ENCODE measurements around the gene SLK. TPM values are rescaled to one million over a fixed set of nuclear protein-coding genes. Genes with fewer than 3 reads are reported as not detected.

SLK gene
- total and polyA plus RNA-seq, 7 donors, result 15.5 to 48.6 (median 36.6) TPM

- Histone ChIP-seq H3K27me3 (ENCODE audit: insufficient read depth in 3 of 3, low read length in 2 of 3) (no peaks in the 10 kb centered on the region), H3K36me3 (ENCODE audit: insufficient read depth in 1 of 2, low read depth in 1 of 2) (no peaks in the 10 kb centered on the region), H3K4me3 (no peak overlapping the region), H3K27ac (no peak overlapping the region), H3K9me3 (no peaks in the 10 kb centered on the region), H3K4me1 (no peaks in the 10 kb centered on the region)
- TF ChIP-seq CTCF (IDR thresholded peaks at IDR 0.05), result no peak
- ATAC-seq (no peak), DNase-seq (no peak)
- 38 to 46% (median 42%) methylated on average over 8 of the region's 8 CpGs for WGBS, 3 donors
- intact Hi-C loops (cut with DNase I), result loop anchor here (5.0 kb wide), 1 partner anchor 158 kb away; no protein-coding TSS in a partner anchor
Observed at GRCh38 chr10:104049504-104050250, 82.7 kb downstream of the SLK start.

DNA sequence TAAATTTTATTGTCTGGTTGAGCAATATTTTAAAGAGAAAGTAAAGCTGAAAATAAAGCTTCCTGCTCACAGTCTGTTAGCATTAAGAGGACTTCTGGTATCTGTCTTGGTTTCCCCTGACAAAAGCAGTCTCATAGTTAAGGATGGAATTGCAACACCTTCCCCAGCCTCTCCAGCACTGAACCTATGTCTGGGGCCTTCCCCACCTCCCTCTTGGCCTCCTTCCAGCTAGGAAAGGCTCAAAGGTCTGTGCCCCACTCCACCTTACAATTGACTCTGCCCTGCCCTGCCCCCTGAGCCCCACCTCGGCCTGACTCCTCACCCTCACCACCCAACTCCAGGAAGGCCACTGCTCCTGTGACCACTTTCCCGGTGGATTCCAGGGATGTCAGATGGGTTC is 85.5 kb downstream of the SLK start:
- DNase-seq, result no peak
- Histone ChIP-seq H3K27ac (no peak overlapping the region), H3K9me3 (no peaks in the 10 kb centered on the region), H3K27me3 (ENCODE audit: insufficient read depth in 3 of 3, low read length in 2 of 3) (no peaks in the 10 kb centered on the region), H3K4me3 (no peak overlapping the region), H3K4me1 (no peaks in the 10 kb centered on the region), H3K36me3 (ENCODE audit: insufficient read depth in 1 of 2, low read depth in 1 of 2) (no peaks in the 10 kb centered on the region)
- intact Hi-C loops (cut with DNase I), result no loop called here
- 75 to 95% (median 88%) methylated on average over 2 of the region's 2 CpGs for WGBS, 3 donors
- no peak for ATAC-seq
- TF ChIP-seq CTCF (IDR thresholded peaks at IDR 0.05), result no peak

- no peak for TF ChIP-seq CTCF (IDR thresholded peaks at IDR 0.05)
- WGBS, 3 donors, result 85 to 88% (median 86%) methylated on average over 4 of the region's 4 CpGs
- Histone ChIP-seq H3K4me3 (no peak overlapping the region), H3K27me3 (ENCODE audit: insufficient read depth in 3 of 3, low read length in 2 of 3) (no peaks in the 10 kb centered on the region), H3K36me3 (ENCODE audit: insufficient read depth in 1 of 2, low read depth in 1 of 2) (no peaks in the 10 kb centered on the region), H3K4me1 (no peaks in the 10 kb centered on the region), H3K9me3 (no peaks in the 10 kb centered on the region), H3K27ac (no peak overlapping the region)
- no peak for ATAC-seq
- no peak for DNase-seq
- intact Hi-C loops (cut with DNase I), result no loop called here
Observed at GRCh38 chr10:104053201-104053600, 86.3 kb downstream of the SLK start.

DNA sequence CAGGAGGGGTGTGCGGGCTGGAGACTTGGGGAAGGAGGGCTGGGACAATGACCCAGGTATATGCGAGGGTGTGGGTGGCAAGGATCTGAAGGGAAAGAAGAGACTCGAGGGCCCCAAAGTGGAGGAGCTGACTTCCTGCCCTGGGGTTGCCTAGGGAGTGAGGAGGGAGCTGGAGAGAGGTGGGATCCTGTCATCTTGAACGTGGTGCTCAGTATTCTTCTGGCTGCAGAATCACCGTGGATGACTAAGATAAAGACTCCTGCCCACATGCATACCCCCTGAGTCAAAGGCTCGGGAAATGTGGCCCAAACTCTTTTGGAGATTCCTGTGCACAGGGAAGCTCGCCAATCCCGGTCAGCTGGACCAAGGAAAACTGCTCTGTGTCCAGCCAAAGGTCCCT is 87.5 kb downstream of the SLK start:
- Histone ChIP-seq H3K9me3 (no peaks in the 10 kb centered on the region), H3K27ac (no peak overlapping the region), H3K27me3 (ENCODE audit: insufficient read depth in 3 of 3, low read length in 2 of 3) (no peaks in the 10 kb centered on the region), H3K36me3 (ENCODE audit: insufficient read depth in 1 of 2, low read depth in 1 of 2) (no peaks in the 10 kb centered on the region), H3K4me3 (no peak overlapping the region), H3K4me1 (no peaks in the 10 kb centered on the region)
- intact Hi-C loops (cut with DNase I), result no loop called here
- TF ChIP-seq CTCF (IDR thresholded peaks at IDR 0.05), result no peak
- DNase-seq (no peak), ATAC-seq (no peak)
- WGBS, 3 donors, result 54 to 63% (median 62%) methylated on average over 8 of the region's 8 CpGs

Data from psoas muscle (tissue), 8 donors.